Activated CD8-positive, alpha-beta memory T cell treated with anti-CD3 and anti-CD28 coated beads for 4 hours (primary cell): ENCODE data around the gene GTPBP2.

Experiments used
- DNase-seq, 2 donors: peaks; one replicate each; pipeline ENCODE4 v3.0.0-alpha.2; 2020; ENCODE audit warnings: low read depth in 2 of 2

Gene GTPBP2

GRCh38 chr6:43575772-43576551 is 53.1 kb downstream of the GTPBP2 start, which contains the start of the genes POLH and XPO5:
TSS of gene POLH (plus strand) at chr6:43576185. CDS start at chr6:43582320, 6,135 bp downstream.
TSS of gene XPO5 (minus strand) at chr6:43576038. CDS start at chr6:43575864, 174 bp downstream.
- DNase-seq, result peak; percentile 83 to 84

- DNase-seq, result peak in 1 of 2 donors; percentile 11
Measured at GRCh38 chr6:43575105-43575771, 53.8 kb downstream of the GTPBP2 start.

GRCh38 chr6:43572015-43572414 is 57.0 kb downstream of the GTPBP2 start:
- DNase-seq, result no peak

GRCh38 chr6:43570876-43571441 is 58.1 kb downstream of the GTPBP2 start:
- no peak for DNase-seq
